Stimulated activated CD4-positive, alpha-beta T cell treated with anti-CD3 and anti-CD28 coated beads, Interleukin-12 subunit alpha, Interleukin-12 subunit beta, amount 100 ng/mL, for 48 hours (primary cell): ENCODE results near the gene NR0B2.
"Not testable (repeated sequence)": the region's sequence is repeated elsewhere in the genome, so short reads cannot be mapped to it uniquely, and the experiment has no call there.

Source experiments
- DNase-seq, 3 donors: peaks; one replicate each; pipeline ENCODE4 v3.0.0-alpha.2; 2020; ENCODE audit warnings: low read depth in 2 of 3, low spot score in 1 of 3

NR0B2 gene

DNA sequence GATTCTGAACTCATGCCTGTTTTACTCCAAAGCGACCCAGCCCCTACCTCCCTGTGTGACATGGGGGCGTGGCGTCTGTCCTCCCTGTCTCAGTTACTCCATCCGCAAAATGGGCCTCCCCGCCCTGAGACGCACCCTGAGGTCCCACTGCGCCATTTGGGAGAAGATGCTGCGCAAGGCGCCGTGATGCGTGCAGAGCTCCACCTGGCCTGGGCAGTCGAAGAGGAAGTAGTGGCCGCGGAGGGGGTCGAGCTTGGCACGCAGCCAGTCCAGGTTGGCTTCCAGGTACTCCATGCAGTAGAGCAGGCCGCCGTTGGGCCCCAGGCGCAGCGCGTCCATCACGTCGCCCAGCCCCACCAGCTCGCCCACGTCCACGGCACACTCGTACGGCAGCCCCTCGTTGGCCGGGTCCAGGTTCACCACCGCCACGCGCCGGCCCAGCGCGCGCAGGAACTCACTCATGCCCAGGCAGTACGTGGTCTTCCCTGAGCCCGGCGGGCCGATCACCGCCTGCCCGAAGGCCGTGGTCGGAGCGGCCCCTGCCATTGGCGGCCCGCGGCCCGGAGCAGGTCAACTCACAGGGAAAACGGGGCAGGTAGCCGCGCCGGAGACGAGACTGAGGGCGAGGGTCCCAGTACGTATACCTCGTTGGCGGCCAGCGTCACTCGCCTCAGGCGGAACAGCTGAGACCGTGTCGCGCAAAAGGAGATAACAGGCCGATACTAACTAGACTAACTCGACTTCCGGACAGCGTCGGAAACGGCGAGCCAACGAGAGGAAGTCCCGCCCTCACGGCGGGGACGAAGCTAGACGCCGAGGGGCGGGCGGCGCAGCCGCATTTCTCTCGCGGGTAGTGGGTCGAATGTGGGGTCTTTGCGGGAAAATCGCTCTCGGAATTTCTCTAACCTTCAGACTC is 24.0 kb downstream of the NR0B2 start, which contains the start of gene GPN2:
Gene GPN2 (minus strand): TSS at position 733 of the 916 bp plus-strand sequence. CDS start 187 bp downstream, at position 546.
- DNase-seq: peak; percentile 58 to 74 (median 64)

DNA sequence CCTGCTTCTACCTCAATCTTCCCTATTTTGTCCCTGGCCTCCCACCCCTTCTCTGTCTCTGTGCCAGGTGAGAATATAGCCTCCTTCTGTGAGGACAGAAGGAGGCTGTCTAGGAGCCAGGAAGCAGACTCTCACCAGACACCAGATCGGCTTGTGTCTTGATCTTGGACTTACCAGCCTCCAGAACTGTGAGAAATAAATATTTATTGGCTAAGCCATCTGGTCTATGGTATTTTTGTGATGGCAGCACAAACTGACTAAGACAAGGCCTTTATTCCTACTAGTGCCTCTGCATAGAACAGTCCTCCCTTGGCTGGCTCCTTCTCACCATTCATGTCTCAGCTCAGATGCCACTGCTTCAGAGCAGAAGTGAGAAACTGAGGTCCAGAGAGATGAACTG is 25.5 kb downstream of the NR0B2 start:
- DNase-seq: no peak

DNA sequence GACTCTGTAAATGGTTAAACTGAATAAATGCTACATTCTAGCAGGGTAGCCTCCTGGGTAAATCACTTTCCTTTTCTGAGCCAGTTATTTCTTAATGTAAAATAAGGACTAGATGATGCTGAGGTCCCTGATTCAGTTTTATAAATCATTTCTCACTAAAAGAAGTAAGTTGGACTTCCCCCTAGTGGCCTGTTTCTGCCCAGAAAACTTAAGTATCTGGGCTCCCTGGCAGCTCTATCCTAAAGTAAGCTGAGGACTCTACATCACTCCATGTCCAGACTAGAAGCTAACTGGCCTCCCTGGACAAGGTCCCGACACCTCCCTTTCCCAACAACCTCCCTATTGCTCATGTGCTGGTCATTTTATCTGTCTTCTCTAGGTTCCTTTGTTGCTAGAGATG is 26.6 kb downstream of the NR0B2 start:
- DNase-seq: no peak

DNA sequence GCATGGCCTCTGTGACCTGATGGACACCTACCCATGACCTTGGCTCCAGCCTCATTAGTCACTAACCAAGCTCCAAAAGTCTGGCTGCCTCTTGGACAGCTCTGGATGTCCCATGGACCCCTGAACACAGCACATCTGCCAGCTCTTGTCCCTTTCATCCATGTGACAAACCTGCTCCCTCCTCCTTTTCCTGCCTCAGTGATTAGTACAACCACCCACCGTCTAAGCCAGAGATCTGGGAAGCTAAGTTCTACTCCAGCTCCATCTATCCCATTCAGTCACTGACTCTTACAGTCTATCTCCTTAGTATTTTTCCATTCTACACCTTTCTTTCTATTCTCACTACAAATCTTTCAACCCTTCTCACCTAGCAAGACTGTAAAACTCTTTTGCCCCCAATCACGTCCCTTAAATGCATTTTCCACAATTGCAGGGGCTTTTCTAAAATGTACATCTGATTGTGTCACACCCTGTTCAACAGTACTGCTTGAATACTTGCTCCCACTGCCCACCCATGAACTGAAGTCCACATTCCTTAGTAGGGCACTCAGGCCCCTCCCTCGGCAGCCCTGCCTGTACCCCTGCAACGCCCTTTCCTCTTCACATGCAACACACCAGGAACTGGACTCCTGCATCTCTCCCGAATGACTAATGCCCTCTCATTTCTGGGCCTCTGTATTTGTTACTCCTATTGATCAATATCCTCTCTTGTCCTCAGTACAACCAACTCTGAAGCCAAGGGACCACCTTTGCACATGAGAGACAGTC is 30.9 kb downstream of the NR0B2 start:
- no peak for DNase-seq

DNA sequence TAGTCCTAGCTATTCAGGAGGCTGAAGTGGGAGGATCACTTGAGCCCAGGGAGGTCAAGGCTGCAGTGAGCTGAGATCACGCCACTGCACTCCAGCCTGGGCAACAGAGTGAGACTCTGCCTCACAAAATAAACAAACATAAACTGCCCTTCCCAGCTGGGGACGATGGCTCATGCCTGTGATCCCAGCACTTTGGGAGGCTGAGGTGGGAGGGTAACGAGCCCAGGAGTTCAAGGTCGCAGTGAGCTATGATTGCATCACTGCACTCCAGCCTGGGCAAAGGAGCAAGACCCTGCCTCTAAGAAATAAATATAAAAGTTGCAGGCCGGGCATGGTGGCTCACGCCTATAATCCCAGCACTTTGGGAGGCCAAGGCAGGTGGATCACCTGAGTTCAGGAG is 32.2 kb downstream of the NR0B2 start:
- not testable (repeated sequence) for DNase-seq

DNA sequence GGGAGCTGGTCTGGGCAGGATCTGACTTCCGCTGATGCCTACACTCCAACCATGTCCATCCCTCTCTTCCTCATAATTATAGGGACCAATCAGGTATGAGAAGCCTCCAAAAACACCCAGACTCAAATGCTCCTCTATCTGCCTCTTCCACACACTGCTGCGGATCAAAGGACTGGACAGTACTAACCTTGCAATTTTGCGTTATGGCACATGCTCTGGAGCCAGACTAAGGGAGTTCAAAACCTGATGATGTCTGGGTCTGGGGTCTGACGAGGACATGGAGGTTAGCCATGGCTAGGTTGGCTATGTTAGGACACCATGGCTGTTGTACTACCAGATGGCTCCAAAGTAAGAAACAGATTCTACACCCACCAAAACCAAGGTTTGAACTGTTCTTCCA is 34.0 kb downstream of the NR0B2 start:
- DNase-seq: no peak

DNA sequence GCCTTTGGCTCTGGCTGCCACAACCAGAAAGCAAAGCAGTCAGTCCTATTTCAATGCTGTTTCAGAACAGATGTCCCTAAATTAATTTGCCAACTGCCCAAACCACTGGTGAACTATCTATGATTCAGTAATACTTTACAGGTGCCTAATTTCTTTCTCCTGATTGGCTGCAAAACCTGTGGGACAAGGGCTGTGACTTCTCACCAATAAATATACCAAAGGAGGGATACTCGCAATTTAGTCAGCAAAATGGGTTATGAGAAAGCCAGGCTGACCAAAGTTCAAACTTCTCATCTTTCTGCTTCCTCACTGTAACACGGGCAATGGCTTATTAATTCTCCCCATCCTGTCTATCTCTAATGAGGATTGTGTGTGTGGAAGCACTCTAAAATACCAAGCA is 36.4 kb downstream of the NR0B2 start:
- no peak for DNase-seq

DNA sequence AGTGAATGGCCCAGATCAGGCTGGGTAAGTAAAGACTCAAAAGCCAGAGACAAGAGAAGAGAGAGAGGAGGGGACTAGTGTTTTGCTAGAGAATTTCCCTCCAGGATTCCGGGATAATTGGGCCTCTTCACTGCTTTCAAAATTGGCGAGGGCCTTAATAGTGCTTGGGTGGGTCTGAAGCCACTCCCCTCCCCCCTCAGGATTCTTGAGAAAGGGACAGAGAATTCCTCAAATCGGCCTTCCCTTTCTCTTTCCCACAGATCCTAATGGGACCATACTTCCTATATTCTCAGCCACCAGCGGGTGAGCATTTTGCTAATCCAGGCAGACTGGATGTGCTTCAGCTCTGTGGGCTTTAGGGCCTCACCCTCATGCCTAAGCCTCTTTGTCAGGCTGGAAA is 38.9 kb downstream of the NR0B2 start:
- DNase-seq: no peak

DNA sequence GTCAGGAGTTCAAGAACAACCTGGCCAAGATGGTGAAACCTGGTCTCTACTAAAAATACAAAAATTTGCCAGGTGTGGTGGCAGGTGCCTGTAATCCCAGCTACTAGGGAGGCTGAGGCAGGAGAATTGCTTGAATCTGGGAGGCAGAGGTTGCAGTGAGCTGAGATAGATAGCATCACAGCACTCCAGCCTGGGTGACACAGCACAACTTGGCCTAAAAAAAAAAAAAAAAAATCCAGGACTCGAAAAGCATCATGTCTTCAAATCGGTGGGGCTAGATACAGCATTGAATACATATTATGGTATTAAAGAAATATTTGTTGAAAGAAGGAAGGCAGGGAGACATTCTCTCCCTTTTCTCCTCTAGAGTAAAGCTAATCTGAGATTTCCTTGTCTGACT is 40.7 kb downstream of the NR0B2 start:
- DNase-seq: not testable (repeated sequence)

DNA sequence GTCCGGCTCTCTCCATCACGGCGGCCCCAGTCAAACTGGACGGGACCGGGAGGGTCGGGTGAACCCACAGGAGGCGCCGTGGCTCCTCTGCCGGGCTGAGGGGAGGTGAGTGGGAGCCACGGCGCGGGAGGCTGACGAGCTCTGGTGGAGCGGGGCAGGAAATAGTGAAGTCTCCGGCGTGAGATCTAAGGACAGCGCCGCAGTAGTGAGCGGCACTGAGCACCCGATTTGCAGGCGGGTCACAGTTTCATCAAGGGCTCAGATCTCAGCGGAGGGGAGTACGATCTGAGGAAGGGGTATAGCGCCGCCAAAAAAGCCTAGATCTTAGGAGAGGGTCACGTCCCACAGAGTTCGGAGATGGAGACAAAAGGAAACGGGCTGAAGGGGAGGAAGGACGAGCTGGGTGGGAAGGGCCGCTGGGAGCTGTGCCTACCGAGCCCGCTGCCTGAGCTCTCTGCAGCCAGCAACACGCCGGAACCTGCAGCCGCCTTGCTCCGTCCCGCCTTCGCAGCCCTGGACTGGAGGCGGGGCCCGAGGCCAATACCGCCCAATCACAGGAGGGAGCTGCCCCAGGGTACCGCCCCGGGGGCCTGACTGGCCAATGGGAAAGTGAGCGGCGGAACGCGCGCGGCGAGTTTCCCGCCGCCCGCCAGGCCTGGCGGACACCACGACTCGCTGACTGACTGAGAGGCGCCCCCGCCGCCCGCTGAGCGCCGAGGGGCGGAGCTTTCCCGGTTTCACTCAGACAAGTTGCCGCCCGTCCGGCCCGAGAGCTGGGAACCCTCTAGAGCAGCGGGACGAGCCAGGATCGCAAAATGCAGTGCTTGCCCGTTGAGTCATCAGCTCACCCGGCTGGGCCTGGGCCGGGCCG is 48.9 kb downstream of the NR0B2 start:
- DNase-seq: peak; percentile 92 to 96 (median 93)

DNA sequence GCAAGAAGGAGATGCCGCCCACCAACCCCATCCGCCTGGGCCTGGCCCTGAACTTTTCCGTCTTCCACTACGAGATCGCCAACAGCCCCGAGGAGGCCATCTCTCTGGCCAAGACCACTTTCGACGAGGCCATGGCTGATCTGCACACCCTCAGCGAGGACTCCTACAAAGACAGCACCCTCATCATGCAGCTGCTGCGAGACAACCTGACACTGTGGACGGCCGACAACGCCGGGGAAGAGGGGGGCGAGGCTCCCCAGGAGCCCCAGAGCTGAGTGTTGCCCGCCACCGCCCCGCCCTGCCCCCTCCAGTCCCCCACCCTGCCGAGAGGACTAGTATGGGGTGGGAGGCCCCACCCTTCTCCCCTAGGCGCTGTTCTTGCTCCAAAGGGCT is 50.1 kb downstream of the NR0B2 start:
- DNase-seq: no peak

DNA sequence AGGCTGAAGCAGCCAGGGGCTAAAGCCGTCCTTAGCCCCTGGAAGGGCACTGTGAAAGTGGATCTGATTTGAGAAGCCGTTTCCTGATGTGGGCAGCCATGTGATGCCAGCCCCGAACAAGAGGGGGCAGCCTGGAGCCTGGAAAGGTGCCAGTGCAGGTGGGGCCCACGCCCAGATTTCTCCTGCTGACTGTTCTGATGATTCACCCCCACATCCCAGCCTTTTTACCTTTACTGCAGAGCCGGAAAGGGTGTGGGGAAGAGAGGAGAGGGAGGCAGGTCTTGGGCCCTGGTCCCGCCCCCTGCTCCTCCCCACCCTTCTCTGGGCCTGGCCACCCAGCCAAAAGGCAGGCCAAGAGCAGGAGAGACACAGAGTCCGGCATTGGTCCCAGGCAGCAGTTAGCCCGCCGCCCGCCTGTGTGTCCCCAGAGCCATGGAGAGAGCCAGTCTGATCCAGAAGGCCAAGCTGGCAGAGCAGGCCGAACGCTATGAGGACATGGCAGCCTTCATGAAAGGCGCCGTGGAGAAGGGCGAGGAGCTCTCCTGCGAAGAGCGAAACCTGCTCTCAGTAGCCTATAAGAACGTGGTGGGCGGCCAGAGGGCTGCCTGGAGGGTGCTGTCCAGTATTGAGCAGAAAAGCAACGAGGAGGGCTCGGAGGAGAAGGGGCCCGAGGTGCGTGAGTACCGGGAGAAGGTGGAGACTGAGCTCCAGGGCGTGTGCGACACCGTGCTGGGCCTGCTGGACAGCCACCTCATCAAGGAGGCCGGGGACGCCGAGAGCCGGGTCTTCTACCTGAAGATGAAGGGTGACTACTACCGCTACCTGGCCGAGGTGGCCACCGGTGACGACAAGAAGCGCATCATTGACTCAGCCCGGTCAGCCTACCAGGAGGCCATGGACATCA is 50.7 kb downstream of the NR0B2 start, which contains the start of gene SFN:
Gene SFN (plus strand): TSS at position 369 of the 904 bp plus-strand sequence. CDS start 64 bp downstream, at position 433.
- DNase-seq: peak; percentile 50 to 59 (median 59)

DNA sequence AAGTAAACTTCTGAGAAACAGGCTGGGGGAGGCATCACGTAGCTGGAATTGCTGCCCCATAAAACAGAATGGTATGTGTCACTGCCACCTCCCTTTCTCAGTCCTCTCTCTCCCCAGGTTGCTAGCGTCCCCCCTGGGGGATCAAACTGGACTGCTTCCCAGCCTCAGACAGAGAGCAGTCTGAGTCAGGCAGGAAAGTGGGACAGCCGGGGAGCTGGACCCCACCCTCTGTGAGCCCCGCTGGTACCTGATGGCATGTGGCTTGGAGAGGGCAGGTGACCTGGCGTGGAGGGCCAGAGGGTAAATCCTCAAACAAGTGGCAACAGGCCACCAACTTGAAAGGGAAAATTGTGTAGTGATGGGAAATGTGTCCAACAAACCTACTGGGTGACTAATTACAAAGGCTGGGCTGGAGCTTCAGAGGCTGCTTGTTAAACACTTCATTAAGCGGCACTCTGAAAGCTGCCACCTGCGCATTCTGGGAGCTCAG is 51.8 kb downstream of the NR0B2 start:
- no peak for DNase-seq
